H1 (cell line): ENCODE data around the gene CELF2.

ENCODE experiments used
- CREB1 ChIP-seq: IDR thresholded peaks from 2 replicates; pipeline ENCODE4 v1.6.1; 2012; ENCODE audit warnings: inconsistent platforms
- JUND ChIP-seq: IDR thresholded peaks from 2 replicates; pipeline ENCODE4 v1.6.1; 2011; ENCODE audit warnings: mild to moderate bottlenecking, improper control_type of control experiment, low read length
- POLR2A ChIP-seq, 2 experiments: IDR thresholded peaks; 1 replicate in 1 of 2; 2 replicates in 1 of 2; pipeline ENCODE4 v1.6.1; 2011; ENCODE audit warnings: low read depth in 2 of 2, low read length in 2 of 2, mild to moderate bottlenecking in 2 of 2; ENCODE audit errors: control extremely low read depth in 1 of 2
- SP1 ChIP-seq: IDR thresholded peaks from 2 replicates; pipeline ENCODE4 v1.6.1; 2011; ENCODE audit warnings: low read depth, low read length
- TF ChIP-seq, protein P1 (sequence below), 3 experiments: IDR thresholded peaks; 1 replicate in 2 of 3; 2 replicates in 1 of 3; pipeline versions ENCODE4 v1.5.1 to v1.6.1; 2011; ENCODE audit warnings: low read length in 3 of 3, mild to moderate bottlenecking in 3 of 3, inconsistent platforms in 2 of 3, low read depth in 1 of 3, moderate library complexity in 1 of 3; ENCODE audit not compliant: insufficient read depth in 1 of 3; ENCODE audit errors: control extremely low read depth in 1 of 3
- TF ChIP-seq, protein P2 (sequence below): IDR thresholded peaks from 2 replicates; pipeline ENCODE4 v1.6.1; 2011; ENCODE audit warnings: low read length, improper control_type of control experiment

DNA sequence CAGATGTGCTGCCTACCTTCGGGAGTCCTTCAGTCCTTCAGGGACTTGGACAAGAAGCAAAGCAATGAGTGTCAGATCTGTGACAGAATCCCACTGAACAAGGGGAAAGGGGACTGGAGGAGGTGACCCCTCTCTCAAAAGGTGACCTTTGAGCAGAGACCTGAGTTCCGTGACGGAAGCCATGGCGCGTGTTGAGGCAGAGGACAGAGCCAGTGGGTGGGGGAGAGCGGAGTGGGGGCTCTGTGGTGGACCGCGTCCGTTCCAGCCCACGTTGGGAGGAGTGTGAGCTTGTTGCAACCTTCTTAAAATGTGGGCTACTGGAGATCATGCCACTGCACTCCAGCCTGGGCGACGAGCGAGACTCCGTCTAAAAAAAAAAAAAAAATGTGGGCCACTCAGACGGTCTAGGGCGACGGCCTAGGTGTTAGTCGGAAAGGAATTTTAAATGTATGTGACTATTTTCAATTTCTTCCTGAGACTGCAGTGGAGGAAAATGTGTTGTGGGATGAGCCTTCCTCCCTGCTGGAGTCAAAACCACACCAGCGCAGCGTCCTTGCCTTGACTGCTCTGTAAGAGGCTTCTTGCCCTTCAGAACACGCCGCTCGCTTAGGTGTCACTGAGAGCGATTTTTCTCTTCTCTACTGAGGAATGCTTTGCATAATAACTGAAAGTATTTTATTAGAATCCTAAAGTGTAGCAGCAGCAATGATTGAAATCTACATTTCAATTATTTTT is 272.7 kb downstream of the CELF2 start:
- no peak for TF ChIP-seq SP1
- TF ChIP-seq, protein P1, sequence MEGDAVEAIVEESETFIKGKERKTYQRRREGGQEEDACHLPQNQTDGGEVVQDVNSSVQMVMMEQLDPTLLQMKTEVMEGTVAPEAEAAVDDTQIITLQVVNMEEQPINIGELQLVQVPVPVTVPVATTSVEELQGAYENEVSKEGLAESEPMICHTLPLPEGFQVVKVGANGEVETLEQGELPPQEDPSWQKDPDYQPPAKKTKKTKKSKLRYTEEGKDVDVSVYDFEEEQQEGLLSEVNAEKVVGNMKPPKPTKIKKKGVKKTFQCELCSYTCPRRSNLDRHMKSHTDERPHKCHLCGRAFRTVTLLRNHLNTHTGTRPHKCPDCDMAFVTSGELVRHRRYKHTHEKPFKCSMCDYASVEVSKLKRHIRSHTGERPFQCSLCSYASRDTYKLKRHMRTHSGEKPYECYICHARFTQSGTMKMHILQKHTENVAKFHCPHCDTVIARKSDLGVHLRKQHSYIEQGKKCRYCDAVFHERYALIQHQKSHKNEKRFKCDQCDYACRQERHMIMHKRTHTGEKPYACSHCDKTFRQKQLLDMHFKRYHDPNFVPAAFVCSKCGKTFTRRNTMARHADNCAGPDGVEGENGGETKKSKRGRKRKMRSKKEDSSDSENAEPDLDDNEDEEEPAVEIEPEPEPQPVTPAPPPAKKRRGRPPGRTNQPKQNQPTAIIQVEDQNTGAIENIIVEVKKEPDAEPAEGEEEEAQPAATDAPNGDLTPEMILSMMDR (IDR thresholded peaks at IDR 0.05; ENCODE audit: control extremely low read depth in 1 of 3, insufficient read depth in 1 of 3, low read depth in 1 of 3, low read length in 3 of 3) = no peak
- TF ChIP-seq, protein P2, sequence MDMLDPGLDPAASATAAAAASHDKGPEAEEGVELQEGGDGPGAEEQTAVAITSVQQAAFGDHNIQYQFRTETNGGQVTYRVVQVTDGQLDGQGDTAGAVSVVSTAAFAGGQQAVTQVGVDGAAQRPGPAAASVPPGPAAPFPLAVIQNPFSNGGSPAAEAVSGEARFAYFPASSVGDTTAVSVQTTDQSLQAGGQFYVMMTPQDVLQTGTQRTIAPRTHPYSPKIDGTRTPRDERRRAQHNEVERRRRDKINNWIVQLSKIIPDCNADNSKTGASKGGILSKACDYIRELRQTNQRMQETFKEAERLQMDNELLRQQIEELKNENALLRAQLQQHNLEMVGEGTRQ = no peak
- no peak for TF ChIP-seq POLR2A (IDR thresholded peaks at IDR 0.05; ENCODE audit: control extremely low read depth in 1 of 2, low read depth in 2 of 2, low read length in 2 of 2)
- no peak for TF ChIP-seq CREB1
- no peak for TF ChIP-seq JUND
